Measurements from ENCODE around the gene TM7SF2. TPM values are rescaled to one million over a fixed set of nuclear protein-coding genes. Genes with fewer than 3 reads are reported as not detected.

The TM7SF2 gene
- total and polyA plus RNA-seq, 2 of the 13 experiments (the other 11 are each of a cell fraction or from before 2014, with no cell fraction given), result 56.0 to 66.9 TPM

- no peak for TF ChIP-seq ATF3 (CRISPR knock-in tag; IDR thresholded peaks at IDR 0.05)
- TF ChIP-seq CREM (IDR thresholded peaks at IDR 0.05), result peak; percentile 99
- TF ChIP-seq CREM (CRISPR knock-in tag; IDR thresholded peaks at IDR 0.05), result peak; percentile 82
- no peak for TF ChIP-seq CENPBD1 (CRISPR knock-in tag; IDR thresholded peaks at IDR 0.05; ENCODE audit: borderline replicate concordance, low read depth)
- TF ChIP-seq SP5 (CRISPR knock-in tag; IDR thresholded peaks at IDR 0.05; ENCODE audit: borderline replicate concordance, low read depth), result peak; percentile 86
- TF ChIP-seq PHF21A (CRISPR knock-in tag; IDR thresholded peaks at IDR 0.05), result peak; percentile 78
- no peak for TF ChIP-seq ZNF18 (CRISPR knock-in tag; IDR thresholded peaks at IDR 0.05; ENCODE audit: insufficient replicate concordance)
- TF ChIP-seq MTERF4 (CRISPR knock-in tag; IDR thresholded peaks at IDR 0.05), result no peak
- no peak for TF ChIP-seq KDM1A (CRISPR knock-in tag; IDR thresholded peaks at IDR 0.05)
- TF ChIP-seq ARID4A (CRISPR knock-in tag; IDR thresholded peaks at IDR 0.05; ENCODE audit: borderline replicate concordance), result peak; percentile 94; the same call in 1 of the 2 replicates
- peak; percentile 97 for TF ChIP-seq ZHX2 (IDR thresholded peaks at IDR 0.05; ENCODE audit: low read depth)
- no peak for TF ChIP-seq ZHX2 (CRISPR knock-in tag; IDR thresholded peaks at IDR 0.05; ENCODE audit: borderline replicate concordance)
- TF ChIP-seq RFXANK (CRISPR knock-in tag; IDR thresholded peaks at IDR 0.05), result no peak
Measured at GRCh38 chr11:65121865-65122696, 10.4 kb downstream of the TM7SF2 start, which contains the start of the genes FAU and MRPL49 (continued).

All from HepG2 (cell line).